Left renal pelvis (tissue), 4 donors: ENCODE data around the gene AKR1C1. TPM values are rescaled to one million over a fixed set of nuclear protein-coding genes. Genes with fewer than 3 reads are reported as not detected.
A peak's percentile ranks its signal among the peaks of the same experiment; 100 is the strongest.
"Not testable (repeated sequence)": the region's sequence is repeated elsewhere in the genome, so short reads cannot be mapped to it uniquely, and the experiment has no call there.

Source experiments
- DNase-seq, 4 donors: peaks; one replicate each; pipeline ENCODE4 v3.0.0-alpha.2; 2013; ENCODE audit warnings: low read depth in 4 of 4, low spot score in 3 of 4
- polyA plus RNA-seq, 4 donors: library from polyadenylated mRNA; unstranded; fragments of 120-200 nt; gene quantifications; one replicate each; pipeline ENCODE4 v1.2.1, GENCODE V29; 2013; ENCODE audit not compliant: insufficient read length in 4 of 4

The AKR1C1 gene
- polyA plus RNA-seq, 4 donors: 11.2 to 26.7 (median 15.3) TPM

- DNase-seq: no peak
These were observed 50.2 kb downstream of the AKR1C1 start for GRCh38 chr10:5013385-5013784.

- DNase-seq: not testable (repeated sequence)
These were observed 51.1 kb downstream of the AKR1C1 start for GRCh38 chr10:5014200-5014910.

GRCh38 chr10:5014936-5015335 is 51.7 kb downstream of the AKR1C1 start:
- DNase-seq: no peak

GRCh38 chr10:5018134-5018533 is 54.9 kb downstream of the AKR1C1 start:
- DNase-seq: peak; percentile 10 to 27 (median 23)

- DNase-seq: not testable (repeated sequence)
These were observed 55.6 kb downstream of the AKR1C1 start for GRCh38 chr10:5018671-5019277.

GRCh38 chr10:5019770-5020612 is 56.8 kb downstream of the AKR1C1 start:
- DNase-seq: not testable (repeated sequence)

GRCh38 chr10:5021624-5022290 is 58.5 kb downstream of the AKR1C1 start:
- DNase-seq: not testable (repeated sequence)

GRCh38 chr10:5023177-5023805 is 60.1 kb downstream of the AKR1C1 start:
- DNase-seq: no peak

- DNase-seq: not testable (repeated sequence)
These were observed 62.3 kb downstream of the AKR1C1 start for GRCh38 chr10:5025461-5025881.

GRCh38 chr10:5030989-5031388 is 67.8 kb downstream of the AKR1C1 start:
- DNase-seq: no peak

- DNase-seq: not testable (repeated sequence)
These were observed 68.4 kb downstream of the AKR1C1 start for GRCh38 chr10:5031588-5031987.

- DNase-seq: not testable (repeated sequence)
These were observed 69.2 kb downstream of the AKR1C1 start for GRCh38 chr10:5032444-5032843.

Other genes with a start within 250 kb of the AKR1C1 start
- gene AKR1E2, start 137.2 kb upstream of the AKR1C1 start, polyA plus RNA-seq: 1 to 10 TPM; 5.4 to 9.5 (median 7.8) TPM
- gene AKR1C2, start 40.4 kb downstream of the AKR1C1 start, polyA plus RNA-seq: 10 to 100 TPM in 3 of 4 donors, 1 to 10 TPM in 1; 7.9 to 39.3 (median 11.6) TPM
- gene AKR1C3, start 131.0 kb downstream of the AKR1C1 start, polyA plus RNA-seq: 10 to 100 TPM in 3 of 4 donors, 1 to 10 TPM in 1; 8.6 to 61.7 (median 53.2) TPM
- gene AKR1C8, start 221.7 kb downstream of the AKR1C1 start, polyA plus RNA-seq: under 1 TPM in 3 of 4 donors, not detected in 1; 0.11 to 0.58 (median 0.20) TPM
- gene AKR1C4, start 233.4 kb downstream of the AKR1C1 start, polyA plus RNA-seq: not detected